Natural killer cell treated with Interleukin-12 subunit alpha and Interleukin-12 subunit beta and Interleukin-15 and Interleukin-18, amount 100 ng/mL, for 72 hours (primary cell): ENCODE results near the gene FBXL2. TPM values are rescaled to one million over a fixed set of nuclear protein-coding genes. Genes with fewer than 3 reads are reported as not detected.

Experiments
- ATAC-seq, 2 donors: fragments of 150-1000 bp; cut with Tn5 transposase in 1 of 2; sonication (Bioruptor Pico), chemical (Tn5 transposase) in 1 of 2; 2 replicates each; pipeline ENCODE4 v1.10.0; 2021
- DNase-seq: peaks from one replicate; pipeline ENCODE4 v3.0.0; 2022; ENCODE audit warnings: low spot score
- H3K27ac Mint-ChIP-seq, 2 donors: 1 replicate in 1 of 2; 2 replicates in 1 of 2; pipeline ENCODE4 v1.8.0; 2022; ENCODE audit warnings: mixed read lengths in 2 of 2, mild to moderate bottlenecking in 1 of 2, moderate library complexity in 1 of 2
- H3K27me3 Mint-ChIP-seq, 2 donors: 1 replicate in 1 of 2; 2 replicates in 1 of 2; pipeline ENCODE4 v1.8.0; 2022; ENCODE audit warnings: mixed read lengths in 2 of 2
- H3K36me3 Mint-ChIP-seq: one replicate; pipeline ENCODE4 v1.8.0; 2022; ENCODE audit warnings: mixed read lengths
- H3K4me1 Mint-ChIP-seq, 2 donors: 1 replicate in 1 of 2; 2 replicates in 1 of 2; pipeline ENCODE4 v1.8.0; 2022; ENCODE audit warnings: low read depth in 2 of 2, mixed read lengths in 2 of 2, mild to moderate bottlenecking in 1 of 2
- H3K4me3 Mint-ChIP-seq: one replicate; pipeline ENCODE4 v1.8.0; 2022; ENCODE audit warnings: mixed read lengths
- H3K9me3 Mint-ChIP-seq: 2 replicates; pipeline ENCODE4 v1.8.0; 2022; ENCODE audit warnings: mixed read lengths
- total RNA-seq, 2 donors: library from RNA; stranded (reverse); gene quantifications; one replicate each; pipeline ENCODE4 v1.2.3, GENCODE V29; 2022

FBXL2 gene
- total RNA-seq, 2 donors from 2014 or later: not detected

DNA sequence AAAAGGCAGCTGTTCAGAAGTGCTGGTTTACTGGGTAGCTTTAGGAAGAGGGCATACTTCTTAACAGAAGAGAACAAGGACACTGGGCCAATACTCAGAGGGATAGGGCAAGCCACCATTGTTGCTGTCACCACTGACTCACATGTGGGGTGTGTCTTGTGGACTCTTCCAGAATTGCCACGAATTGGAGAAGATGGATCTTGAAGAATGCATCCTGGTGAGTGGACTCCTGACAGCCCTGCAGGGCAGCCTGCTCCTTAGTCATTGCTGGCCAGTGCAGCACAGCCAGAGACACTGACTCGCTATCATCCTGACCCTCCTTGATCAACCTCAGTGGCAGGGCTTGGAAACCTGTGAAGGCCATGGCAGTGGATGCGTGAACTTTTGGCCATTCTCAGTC is 100.7 kb downstream of the FBXL2 start:
- no peak overlapping the region for H3K4me3 Mint-ChIP-seq
- no peak overlapping the region for H3K27ac Mint-ChIP-seq
- ATAC-seq (peak in 1 of 2 donors; percentile 24), DNase-seq (no peak)
- no peaks in the 10 kb centered on the region for H3K9me3 Mint-ChIP-seq
- H3K4me1 Mint-ChIP-seq: peaks cover 1 to 2% of the 10 kb centered on the region in 2 donors
- no peaks in the 10 kb centered on the region for H3K36me3 Mint-ChIP-seq
- no peaks in the 10 kb centered on the region for H3K27me3 Mint-ChIP-seq

DNA sequence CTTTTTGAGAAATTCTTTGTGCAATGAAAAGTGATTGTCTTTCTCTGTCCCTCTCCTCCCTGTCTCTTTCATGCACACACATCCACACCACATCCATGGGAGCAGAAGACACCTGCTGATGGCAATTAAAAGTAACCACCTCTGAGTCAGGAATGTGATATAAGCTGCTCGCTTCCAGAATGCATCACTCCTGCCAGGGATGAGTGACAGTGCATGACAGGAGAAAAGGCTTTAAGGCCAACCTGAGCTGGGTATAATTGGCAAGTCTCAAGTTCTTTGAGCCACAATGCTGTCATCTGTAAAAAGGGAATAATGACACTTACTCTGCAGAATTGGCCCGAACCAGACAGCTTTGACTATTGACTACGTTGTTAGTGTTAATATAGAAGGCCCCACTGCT is 103.4 kb downstream of the FBXL2 start:
- Mint-ChIP-seq H3K4me1 (peaks cover 8 to 9% of the 10 kb centered on the region in 2 donors), H3K27me3 (no peaks in the 10 kb centered on the region), H3K27ac (no peak overlapping the region), H3K4me3 (no peak overlapping the region), H3K9me3 (no peaks in the 10 kb centered on the region), H3K36me3 (no peaks in the 10 kb centered on the region)
- DNase-seq (no peak), ATAC-seq (no peak)

DNA sequence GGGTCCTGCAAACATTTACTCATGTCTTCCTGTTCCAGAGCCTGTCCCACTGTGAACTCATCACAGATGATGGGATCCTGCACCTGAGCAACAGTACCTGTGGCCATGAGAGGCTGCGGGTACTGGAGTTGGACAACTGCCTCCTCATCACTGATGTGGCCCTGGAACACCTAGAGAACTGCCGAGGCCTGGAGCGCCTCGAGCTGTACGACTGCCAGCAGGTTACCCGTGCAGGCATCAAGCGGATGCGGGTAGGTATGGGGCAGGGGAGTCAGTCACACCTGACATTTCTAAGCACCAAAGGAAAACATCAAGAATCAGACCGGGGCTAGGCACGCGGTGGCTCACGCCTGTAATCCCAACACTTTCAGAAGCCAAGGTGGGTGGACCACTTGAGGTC is 106.7 kb downstream of the FBXL2 start:
- DNase-seq (no peak), ATAC-seq (no peak)
- Mint-ChIP-seq H3K9me3 (no peaks in the 10 kb centered on the region), H3K4me3 (no peak overlapping the region), H3K36me3 (peaks cover 9% of the 10 kb centered on the region), H3K27ac (peak overlapping the region in 1 of 2 donors; percentile 2), H3K4me1 (peaks cover 12 to 20% of the 10 kb centered on the region in 2 donors), H3K27me3 (no peaks in the 10 kb centered on the region)

DNA sequence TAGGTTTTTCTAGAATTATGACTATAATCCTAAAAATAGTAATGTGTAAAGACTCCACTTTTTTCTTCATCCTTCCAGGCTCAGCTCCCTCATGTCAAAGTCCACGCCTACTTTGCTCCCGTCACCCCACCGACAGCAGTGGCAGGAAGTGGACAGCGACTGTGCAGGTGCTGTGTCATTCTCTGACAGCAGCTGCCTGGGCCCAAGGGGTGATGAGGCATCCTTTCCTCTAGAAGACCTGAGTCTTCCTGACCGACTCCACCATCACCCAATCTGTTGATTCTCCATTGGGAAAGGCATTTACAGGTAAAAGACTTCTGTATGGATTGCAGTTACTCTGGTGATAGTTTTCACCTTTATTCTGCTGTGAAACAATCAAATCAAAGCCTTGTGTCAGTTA is 108.2 kb downstream of the FBXL2 start:
- ATAC-seq: peak; percentile 80 to 93
- Mint-ChIP-seq H3K27ac (peak overlapping the region; percentile 69 to 72), H3K4me3 (peak overlapping the region; percentile 6), H3K4me1 (peaks cover 14 to 20% of the 10 kb centered on the region in 2 donors), H3K9me3 (no peaks in the 10 kb centered on the region), H3K27me3 (no peaks in the 10 kb centered on the region), H3K36me3 (peaks cover 19% of the 10 kb centered on the region)
- peak; percentile 77 for DNase-seq

- Mint-ChIP-seq H3K4me1 (peaks cover 19 to 25% of the 10 kb centered on the region in 2 donors), H3K36me3 (peaks cover 28% of the 10 kb centered on the region), H3K27me3 (no peaks in the 10 kb centered on the region), H3K4me3 (no peak overlapping the region), H3K27ac (peak overlapping the region; percentile 69 to 72), H3K9me3 (no peaks in the 10 kb centered on the region)
- ATAC-seq (no peak), DNase-seq (no peak)
Observed at GRCh38 chr3:33386631-33387030, 109.4 kb downstream of the FBXL2 start.

DNA sequence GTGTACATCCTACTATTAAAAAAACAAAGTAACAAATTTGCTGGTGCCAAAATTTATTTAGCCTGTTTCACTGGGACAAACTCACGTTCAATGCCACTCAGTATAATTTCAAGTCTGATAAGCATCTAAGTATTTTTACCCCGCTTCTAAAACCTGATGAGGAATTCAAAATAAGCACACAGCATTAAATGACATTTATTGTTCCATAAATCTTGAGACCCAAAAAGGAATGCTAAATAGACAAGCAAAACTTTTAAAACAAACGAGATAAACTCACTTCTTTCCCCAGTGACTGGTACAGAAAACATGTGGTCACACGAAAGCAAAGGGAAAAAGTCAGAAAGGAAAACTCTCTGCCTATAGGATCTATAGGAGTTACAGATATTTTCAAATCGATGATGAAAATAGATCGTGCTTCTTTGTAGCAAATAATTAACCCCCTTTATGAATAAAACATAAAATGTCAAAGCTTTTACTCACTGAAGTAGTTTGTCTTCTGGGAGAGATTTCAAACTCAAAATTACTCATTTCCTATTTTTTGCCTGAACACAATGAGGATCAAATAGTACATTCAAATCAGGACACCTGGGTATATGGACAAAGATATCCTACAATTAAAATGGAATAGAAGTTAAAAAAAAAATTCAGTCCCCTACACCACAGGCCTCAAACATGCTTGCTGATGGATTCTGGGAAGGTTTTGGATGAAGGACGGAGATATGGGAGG is 111.3 kb downstream of the FBXL2 start:
- peaks cover 24 to 31% of the 10 kb centered on the region in 2 donors for H3K4me1 Mint-ChIP-seq
- no peaks in the 10 kb centered on the region for H3K9me3 Mint-ChIP-seq
- no peak overlapping the region for H3K27ac Mint-ChIP-seq
- peaks cover 36% of the 10 kb centered on the region for H3K36me3 Mint-ChIP-seq
- no peak overlapping the region for H3K4me3 Mint-ChIP-seq
- no peak for DNase-seq
- no peak for ATAC-seq
- no peaks in the 10 kb centered on the region for H3K27me3 Mint-ChIP-seq

- ATAC-seq: no peak
- Mint-ChIP-seq H3K36me3 (peaks cover 36% of the 10 kb centered on the region), H3K27me3 (no peaks in the 10 kb centered on the region), H3K9me3 (no peaks in the 10 kb centered on the region), H3K27ac (peak overlapping the region; percentile 17 to 34), H3K4me1 (peaks cover 21 to 30% of the 10 kb centered on the region in 2 donors), H3K4me3 (no peak overlapping the region)
- no peak for DNase-seq
Observed at GRCh38 chr3:33389908-33390307, 112.7 kb downstream of the FBXL2 start.

GRCh38 chr3:33391255-33391995 is 114.2 kb downstream of the FBXL2 start:
- no peak overlapping the region for H3K4me3 Mint-ChIP-seq
- H3K27ac Mint-ChIP-seq: peak overlapping the region; percentile 57 to 62
- H3K9me3 Mint-ChIP-seq: no peaks in the 10 kb centered on the region
- H3K27me3 Mint-ChIP-seq: no peaks in the 10 kb centered on the region
- ATAC-seq: peak in 1 of 2 donors; percentile 36
- peaks cover 41% of the 10 kb centered on the region for H3K36me3 Mint-ChIP-seq
- no peak for DNase-seq
- peaks cover 12 to 17% of the 10 kb centered on the region in 2 donors for H3K4me1 Mint-ChIP-seq

DNA sequence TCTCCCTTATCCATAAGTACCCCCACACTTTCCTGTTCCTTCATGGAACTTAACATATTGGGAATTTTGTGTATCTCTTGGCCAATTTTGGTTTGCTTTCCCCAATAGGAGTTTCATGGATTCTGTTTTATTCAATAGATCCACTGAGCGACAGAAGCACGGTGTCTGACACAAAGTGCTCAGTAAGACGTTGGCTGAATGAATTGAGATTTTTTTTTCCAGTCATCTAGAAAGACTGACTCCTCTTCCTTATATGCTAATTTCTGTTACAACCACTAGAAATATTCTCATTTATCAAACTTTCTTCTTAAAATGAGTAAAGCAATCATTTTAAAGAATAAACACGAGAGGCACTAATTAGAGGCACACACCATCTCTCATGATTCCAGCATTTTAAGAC is 114.9 kb downstream of the FBXL2 start:
- ATAC-seq (no peak), DNase-seq (no peak)
- H3K27ac Mint-ChIP-seq: peak overlapping the region; percentile 57 to 62
- H3K9me3 Mint-ChIP-seq: no peaks in the 10 kb centered on the region
- H3K4me1 Mint-ChIP-seq: peaks cover 11 to 12% of the 10 kb centered on the region in 2 donors
- no peaks in the 10 kb centered on the region for H3K27me3 Mint-ChIP-seq
- no peak overlapping the region for H3K4me3 Mint-ChIP-seq
- peaks cover 44% of the 10 kb centered on the region for H3K36me3 Mint-ChIP-seq

DNA sequence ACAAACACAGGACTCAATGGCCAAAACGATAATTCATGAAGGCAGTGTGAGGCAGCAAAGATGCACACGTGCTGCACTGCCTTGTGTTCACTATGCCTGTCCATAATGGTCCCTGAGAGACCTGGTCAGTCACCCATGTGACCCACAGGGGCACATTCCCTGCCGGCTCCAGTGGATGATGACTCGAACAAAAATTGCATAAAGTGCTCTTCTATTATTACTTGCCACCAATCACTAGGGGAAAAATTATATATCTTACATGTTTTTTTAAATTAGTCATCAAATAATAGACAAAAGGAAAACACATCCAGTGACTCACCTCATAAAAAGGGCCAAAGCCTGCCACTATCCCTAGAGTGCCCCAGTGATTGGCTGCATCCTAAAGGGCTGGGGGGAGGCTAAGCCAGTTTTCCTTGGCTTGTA is 115.5 kb downstream of the FBXL2 start:
- no peaks in the 10 kb centered on the region for H3K27me3 Mint-ChIP-seq
- H3K36me3 Mint-ChIP-seq: peaks cover 44% of the 10 kb centered on the region
- peak overlapping the region; percentile 57 to 62 for H3K27ac Mint-ChIP-seq
- no peak for ATAC-seq
- no peak for DNase-seq
- no peak overlapping the region for H3K4me3 Mint-ChIP-seq
- H3K9me3 Mint-ChIP-seq: no peaks in the 10 kb centered on the region
- peaks cover 11 to 12% of the 10 kb centered on the region in 2 donors for H3K4me1 Mint-ChIP-seq

GRCh38 chr3:33394403-33395054 is 117.3 kb downstream of the FBXL2 start:
- Mint-ChIP-seq H3K4me3 (no peak overlapping the region), H3K27ac (no peak overlapping the region), H3K4me1 (peaks cover 11 to 12% of the 10 kb centered on the region in 2 donors), H3K36me3 (peaks cover 51% of the 10 kb centered on the region), H3K27me3 (no peaks in the 10 kb centered on the region), H3K9me3 (no peaks in the 10 kb centered on the region)
- no peak for ATAC-seq
- DNase-seq: no peak

GRCh38 chr3:33395900-33396299 is 118.7 kb downstream of the FBXL2 start:
- Mint-ChIP-seq H3K4me1 (peaks cover 11 to 13% of the 10 kb centered on the region in 2 donors), H3K27ac (no peak overlapping the region), H3K4me3 (no peak overlapping the region), H3K9me3 (no peaks in the 10 kb centered on the region), H3K27me3 (no peaks in the 10 kb centered on the region), H3K36me3 (peaks cover 47% of the 10 kb centered on the region)
- no peak for DNase-seq
- ATAC-seq: no peak

GRCh38 chr3:33398410-33398809 is 121.2 kb downstream of the FBXL2 start:
- ATAC-seq (no peak), DNase-seq (no peak)
- Mint-ChIP-seq H3K27ac (no peak overlapping the region), H3K9me3 (no peaks in the 10 kb centered on the region), H3K4me3 (no peak overlapping the region), H3K27me3 (no peaks in the 10 kb centered on the region), H3K36me3 (peaks cover 50% of the 10 kb centered on the region), H3K4me1 (peaks cover 0 to 3% of the 10 kb centered on the region in 2 donors)

DNA sequence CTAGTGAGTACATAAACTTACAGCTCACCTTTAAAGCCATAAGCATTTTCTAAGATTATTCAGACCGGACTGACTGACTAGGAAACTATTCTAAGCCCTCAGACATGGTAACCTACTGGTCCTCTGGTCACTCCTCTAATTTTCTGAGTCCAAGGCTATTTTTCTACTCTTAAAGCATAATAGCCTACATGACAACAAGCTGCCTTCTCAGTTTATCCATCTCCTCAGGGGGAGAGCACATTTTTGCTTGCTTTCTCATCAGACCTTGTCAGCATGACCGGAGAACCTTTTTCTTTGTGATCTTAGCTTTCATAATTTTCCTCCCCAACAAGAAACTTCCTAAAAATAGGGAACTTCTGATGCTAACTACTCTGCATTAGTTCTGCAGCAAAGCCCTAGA is 124.5 kb downstream of the FBXL2 start:
- Mint-ChIP-seq H3K4me3 (no peak overlapping the region), H3K9me3 (no peaks in the 10 kb centered on the region), H3K27ac (peak overlapping the region in 1 of 2 donors; percentile 31), H3K4me1 (peaks cover 0 to 3% of the 10 kb centered on the region in 2 donors), H3K27me3 (no peaks in the 10 kb centered on the region), H3K36me3 (peaks cover 46% of the 10 kb centered on the region)
- no peak for ATAC-seq
- no peak for DNase-seq
